ENCODE data around the gene C16orf87.

DNA sequence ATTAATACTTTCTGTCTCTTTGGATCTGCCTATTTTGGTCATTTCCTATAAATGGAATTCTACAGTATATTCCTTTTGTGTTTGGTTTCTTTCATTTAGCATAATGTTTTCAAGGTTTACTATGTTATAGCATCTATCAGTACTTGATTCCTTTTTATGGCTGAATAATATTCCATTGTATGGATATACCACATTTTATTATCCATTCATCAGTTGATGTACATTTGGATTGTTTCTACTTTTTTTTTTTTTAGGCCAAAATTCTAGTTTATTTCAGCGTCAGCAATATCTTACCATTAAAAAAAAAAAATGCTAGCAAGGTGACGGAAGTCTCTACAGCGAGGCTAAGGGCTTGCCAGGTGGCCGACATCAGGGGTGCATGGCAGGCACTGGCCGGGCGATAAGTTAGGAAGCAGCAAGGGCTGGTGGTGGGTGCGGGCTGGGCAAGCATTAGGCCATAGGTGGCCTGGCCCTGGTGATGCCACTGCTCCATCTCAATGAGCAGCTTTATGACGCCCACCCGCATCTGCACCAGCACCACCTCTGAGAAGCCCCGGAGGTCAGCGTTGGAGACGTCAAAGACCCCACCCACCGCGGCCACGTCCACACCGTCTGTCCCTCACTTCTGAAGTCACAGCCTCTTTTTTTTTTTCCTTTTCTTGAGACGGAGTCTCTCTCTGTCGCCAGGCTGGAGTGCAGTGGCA, 11.4 kb upstream of the C16orf87 start:
- TF ChIP-seq, protein P1, sequence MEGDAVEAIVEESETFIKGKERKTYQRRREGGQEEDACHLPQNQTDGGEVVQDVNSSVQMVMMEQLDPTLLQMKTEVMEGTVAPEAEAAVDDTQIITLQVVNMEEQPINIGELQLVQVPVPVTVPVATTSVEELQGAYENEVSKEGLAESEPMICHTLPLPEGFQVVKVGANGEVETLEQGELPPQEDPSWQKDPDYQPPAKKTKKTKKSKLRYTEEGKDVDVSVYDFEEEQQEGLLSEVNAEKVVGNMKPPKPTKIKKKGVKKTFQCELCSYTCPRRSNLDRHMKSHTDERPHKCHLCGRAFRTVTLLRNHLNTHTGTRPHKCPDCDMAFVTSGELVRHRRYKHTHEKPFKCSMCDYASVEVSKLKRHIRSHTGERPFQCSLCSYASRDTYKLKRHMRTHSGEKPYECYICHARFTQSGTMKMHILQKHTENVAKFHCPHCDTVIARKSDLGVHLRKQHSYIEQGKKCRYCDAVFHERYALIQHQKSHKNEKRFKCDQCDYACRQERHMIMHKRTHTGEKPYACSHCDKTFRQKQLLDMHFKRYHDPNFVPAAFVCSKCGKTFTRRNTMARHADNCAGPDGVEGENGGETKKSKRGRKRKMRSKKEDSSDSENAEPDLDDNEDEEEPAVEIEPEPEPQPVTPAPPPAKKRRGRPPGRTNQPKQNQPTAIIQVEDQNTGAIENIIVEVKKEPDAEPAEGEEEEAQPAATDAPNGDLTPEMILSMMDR (IDR thresholded peaks at IDR 0.05) = no peak
- TF ChIP-seq POLR2A (IDR thresholded peaks at IDR 0.05) = no peak

All from heart left ventricle (tissue), 13 donors.